Measurements from ENCODE around the gene RHOH.

Gene RHOH

DNA sequence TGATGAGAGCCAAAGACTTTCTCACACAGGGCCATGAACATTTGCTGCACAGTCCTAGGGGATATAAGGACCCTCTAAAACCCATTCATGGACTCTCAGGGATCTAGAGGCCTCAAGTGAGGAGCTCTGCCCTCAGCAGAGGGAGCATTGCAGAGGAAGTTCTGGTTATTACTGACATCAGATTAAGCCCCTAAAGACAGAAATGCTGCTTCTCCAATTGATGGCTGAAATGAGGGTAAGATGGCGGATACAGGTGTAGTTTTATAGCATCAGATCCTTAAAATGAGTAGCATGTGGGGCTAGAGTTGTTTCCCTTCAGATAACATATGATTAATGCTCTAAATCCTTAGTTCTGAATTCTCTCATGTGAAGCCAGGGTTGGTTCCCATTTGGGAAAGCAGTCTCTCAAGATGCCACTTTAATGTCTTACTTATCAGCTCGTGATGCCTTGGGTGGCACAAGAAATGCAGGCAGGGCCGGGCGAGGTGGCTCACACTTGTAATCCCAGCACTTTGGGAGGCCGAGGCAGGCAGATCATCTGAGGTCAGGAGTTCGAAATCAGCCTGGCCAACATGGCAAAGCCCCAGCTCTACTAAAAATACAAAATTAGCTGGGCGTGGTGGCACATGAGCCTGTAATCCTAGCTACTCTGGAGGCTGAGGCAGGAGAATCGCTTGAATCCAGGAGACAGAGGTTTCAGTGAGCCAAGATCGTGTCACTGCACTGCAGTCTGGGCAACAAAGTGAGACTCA is 7.9 kb downstream of the RHOH start:
- DNase-seq (ENCODE audit: low read depth) = no peak
- TF ChIP-seq, protein P1, sequence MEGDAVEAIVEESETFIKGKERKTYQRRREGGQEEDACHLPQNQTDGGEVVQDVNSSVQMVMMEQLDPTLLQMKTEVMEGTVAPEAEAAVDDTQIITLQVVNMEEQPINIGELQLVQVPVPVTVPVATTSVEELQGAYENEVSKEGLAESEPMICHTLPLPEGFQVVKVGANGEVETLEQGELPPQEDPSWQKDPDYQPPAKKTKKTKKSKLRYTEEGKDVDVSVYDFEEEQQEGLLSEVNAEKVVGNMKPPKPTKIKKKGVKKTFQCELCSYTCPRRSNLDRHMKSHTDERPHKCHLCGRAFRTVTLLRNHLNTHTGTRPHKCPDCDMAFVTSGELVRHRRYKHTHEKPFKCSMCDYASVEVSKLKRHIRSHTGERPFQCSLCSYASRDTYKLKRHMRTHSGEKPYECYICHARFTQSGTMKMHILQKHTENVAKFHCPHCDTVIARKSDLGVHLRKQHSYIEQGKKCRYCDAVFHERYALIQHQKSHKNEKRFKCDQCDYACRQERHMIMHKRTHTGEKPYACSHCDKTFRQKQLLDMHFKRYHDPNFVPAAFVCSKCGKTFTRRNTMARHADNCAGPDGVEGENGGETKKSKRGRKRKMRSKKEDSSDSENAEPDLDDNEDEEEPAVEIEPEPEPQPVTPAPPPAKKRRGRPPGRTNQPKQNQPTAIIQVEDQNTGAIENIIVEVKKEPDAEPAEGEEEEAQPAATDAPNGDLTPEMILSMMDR (conservative IDR thresholded peaks at IDR 0.05; ENCODE audit: low read length) = no peak
- H3K4me3 ChIP-seq (ENCODE audit: low read length) = no peak overlapping the region

DNA sequence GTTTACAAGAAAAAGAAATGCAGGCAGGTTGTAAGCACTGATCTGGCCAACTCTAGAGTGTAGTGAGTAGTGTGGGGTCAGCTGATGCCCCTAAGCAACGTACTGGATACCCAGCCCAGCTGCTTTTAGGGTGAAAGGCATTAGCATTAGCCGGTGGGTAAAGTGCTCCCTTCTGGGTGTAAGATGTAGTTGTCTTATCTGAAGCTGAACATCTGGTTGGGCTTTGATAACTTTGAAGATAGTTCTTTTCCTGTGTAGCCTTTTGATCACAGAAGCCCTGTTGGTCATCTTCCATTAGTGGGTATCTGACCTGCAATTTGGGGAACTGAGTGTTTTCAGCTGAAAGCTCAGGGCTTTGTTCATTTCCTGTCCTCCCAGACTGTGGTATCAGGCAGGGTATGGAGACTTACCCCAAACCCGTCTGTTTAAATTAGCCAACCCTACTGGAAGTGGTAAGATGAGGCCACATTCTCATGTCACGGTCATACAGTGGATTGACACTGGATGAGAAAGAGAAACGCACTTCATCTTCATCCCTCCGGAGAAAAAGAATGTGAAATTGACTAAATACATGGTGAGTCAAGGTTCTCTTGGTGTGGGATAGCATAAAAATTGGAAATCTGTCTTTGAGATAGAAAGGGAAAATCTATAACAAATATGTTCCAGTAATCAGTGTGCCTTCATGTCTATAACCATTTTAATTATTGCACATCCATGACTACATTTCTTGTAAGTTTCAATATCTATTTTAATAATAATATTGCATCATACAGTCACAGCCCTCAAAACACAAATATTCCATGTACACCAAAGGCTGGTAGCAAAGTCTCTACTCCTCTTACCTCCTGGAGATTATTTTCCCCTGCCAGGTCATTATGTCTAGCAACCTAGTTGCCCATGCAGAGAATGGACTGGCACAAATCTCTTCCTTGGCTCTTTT is 8.7 kb downstream of the RHOH start:
- DNase-seq (ENCODE audit: low read depth) = no peak
- no peak overlapping the region for H3K4me3 ChIP-seq (ENCODE audit: low read length)
- TF ChIP-seq, protein P1 (conservative IDR thresholded peaks at IDR 0.05; ENCODE audit: low read length) = no peak

DNA sequence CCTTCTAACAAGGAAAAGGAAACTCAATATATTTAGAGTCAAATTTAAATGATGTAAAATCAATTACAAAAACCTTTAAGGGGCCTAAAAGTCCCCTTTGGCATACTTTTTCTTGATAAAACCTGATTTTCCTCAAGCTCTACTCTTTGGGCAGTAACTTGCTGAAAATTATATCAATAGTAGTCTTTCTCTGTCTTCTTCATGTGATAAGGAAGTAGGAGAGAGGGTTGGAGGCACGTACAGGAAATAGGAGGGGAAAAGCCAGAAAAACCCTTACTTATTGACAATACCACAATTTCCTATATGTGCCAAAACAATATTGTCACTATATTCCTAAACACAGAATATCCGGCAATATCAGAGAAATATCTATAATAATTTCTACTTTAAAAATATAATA is 9.6 kb downstream of the RHOH start:
- TF ChIP-seq, protein P1 (conservative IDR thresholded peaks at IDR 0.05; ENCODE audit: low read length) = no peak
- DNase-seq (ENCODE audit: low read depth) = no peak
- H3K4me3 ChIP-seq (ENCODE audit: low read length) = no peak overlapping the region

DNA sequence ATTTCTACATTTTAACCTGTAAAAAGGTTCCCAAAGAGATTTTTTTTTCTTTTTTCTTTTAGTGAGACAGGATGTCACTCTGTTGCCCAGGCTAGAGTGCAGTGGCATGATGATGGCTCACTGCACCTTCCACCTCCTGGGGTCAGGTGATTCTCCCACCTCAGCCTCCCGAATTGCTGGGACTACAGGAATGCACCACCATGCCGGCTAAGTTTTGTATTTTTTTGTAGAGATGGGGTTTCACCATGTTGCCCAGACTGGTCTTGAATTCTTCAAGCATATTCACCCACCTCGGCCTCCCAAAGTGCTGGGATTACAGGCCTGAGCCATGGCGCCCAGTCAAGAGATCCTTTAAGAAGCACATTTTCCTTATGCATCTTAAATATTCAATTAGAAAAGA is 12.6 kb downstream of the RHOH start:
- TF ChIP-seq, protein P1 (conservative IDR thresholded peaks at IDR 0.05; ENCODE audit: low read length) = no peak
- H3K4me3 ChIP-seq (ENCODE audit: low read length) = no peak overlapping the region
- DNase-seq (ENCODE audit: low read depth) = no peak

DNA sequence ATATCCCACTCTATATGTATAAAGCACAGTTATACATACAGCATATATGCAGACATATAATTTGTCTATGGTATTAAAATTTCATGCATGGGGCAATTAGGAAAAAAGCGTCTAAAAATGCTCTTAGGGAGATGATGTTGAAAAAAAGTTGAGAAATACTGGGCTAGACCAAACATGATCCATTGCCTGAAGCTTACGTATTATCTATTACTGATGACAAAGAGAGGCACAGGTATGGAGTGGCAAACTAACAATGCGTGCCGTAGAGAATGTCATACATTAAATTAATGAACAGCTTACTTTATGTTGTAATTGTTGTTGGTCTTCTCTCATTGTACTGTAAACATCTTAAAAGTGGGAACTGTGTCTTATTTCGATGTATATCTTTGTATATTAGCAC is 13.9 kb downstream of the RHOH start:
- DNase-seq (ENCODE audit: low read depth) = no peak
- TF ChIP-seq, protein P1 (conservative IDR thresholded peaks at IDR 0.05; ENCODE audit: low read length) = no peak
- H3K4me3 ChIP-seq (ENCODE audit: low read length) = no peak overlapping the region

DNA sequence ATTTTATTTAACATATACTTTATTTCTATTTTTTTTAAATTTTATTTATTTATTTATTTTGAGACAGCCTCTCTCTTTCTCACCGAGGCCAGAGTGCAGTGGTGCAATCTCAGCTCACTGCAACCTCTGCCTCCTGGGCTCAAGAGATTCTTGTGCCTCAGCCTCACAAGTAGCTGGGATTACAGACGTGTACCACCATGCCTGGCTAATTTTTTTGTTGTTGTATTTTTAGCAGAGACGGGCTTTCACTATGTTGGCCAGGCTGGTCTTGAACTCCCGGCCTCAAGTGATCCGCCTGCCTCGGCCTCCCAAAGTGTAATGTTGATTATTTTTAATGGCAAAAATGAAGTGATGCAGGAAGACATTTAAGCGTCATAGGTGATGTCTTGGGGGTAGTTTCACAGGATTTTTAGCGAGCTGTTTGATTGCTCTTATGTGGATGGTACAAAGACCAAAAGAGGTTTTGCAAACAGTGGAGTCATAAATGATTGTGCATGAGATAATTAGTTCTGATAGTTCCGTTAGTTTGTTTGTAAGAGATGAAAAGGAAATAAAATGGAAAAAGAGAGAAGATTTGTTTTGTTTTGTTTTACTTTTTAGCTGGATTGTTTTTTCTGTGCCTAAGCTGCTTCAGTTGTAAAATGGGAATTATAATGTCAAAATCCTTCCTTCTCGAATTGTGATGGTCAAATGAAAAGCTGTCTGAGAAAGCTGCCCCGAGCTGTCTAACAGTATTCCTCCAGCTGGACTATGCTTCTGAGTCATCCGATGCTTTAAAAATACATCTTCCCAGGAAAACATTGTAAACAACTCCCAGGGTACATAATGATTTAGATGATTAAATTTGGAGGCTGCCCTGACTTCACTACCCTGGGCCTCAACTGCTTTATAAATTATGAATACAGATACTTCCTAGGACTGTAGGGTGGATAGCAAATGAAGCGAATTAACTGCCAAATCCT is 14.7 kb downstream of the RHOH start:
- DNase-seq (ENCODE audit: low read depth) = no peak
- TF ChIP-seq, protein P1 (conservative IDR thresholded peaks at IDR 0.05; ENCODE audit: low read length) = no peak
- H3K4me3 ChIP-seq (ENCODE audit: low read length) = no peak overlapping the region

All from AG10803 (cell line).